Activated CD8-positive, alpha-beta memory T cell treated with anti-CD3 and anti-CD28 coated beads for 1 hour (primary cell): ENCODE results near the gene CYP4F12.

Experiments
- DNase-seq, 2 donors: peaks; one replicate each; pipeline ENCODE4 v3.0.0-alpha.2; 2020; ENCODE audit warnings: low read depth in 1 of 2; ENCODE audit errors: extremely low read depth in 1 of 2

Gene CYP4F12

GRCh38 chr19:15672580-15673175, at the start of gene CYP4F12:
TSS of gene CYP4F12 (plus strand) at chr19:15673087. CDS start at chr19:15673530, 443 bp downstream.
- DNase-seq: peak in 1 of 2 donors; percentile 11

GRCh38 chr19:15623711-15624318, 49.1 kb upstream of the CYP4F12 start:
- no peak for DNase-seq

DNA sequence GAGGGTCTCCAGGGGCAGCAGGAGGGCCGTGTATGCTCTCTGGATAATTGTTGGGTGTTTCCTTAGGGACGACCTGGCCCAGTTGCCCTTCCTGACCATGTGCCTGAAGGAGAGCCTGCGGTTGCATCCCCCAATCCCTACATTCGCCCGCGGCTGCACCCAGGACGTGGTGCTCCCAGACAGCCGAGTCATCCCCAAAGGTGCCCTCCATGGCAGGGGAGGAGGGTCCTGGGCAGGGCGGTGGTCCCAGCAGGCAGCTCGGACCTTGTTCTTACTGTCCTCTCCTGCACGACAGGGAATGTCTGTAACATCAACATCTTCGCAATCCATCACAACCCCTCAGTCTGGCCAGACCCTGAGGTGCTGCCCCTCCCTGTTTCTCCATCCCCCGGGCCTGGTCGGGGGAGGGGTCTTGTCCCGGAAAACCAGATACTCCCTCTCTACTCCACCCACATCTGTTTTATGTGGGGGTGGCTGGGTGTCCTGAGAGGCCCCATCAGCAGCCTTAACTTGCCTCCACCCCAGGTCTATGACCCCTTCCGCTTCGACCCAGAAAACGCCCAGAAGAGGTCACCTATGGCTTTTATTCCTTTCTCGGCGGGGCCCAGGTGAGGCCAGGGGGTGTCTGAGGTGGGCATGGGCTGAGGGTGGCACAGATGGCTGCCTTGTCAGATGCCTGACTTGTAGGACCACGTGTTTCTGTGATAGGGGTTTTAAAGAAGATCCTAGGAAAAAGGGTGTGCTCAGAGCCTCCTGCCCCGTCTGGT, 44.5 kb upstream of the CYP4F12 start:
- no peak for DNase-seq

- peak; percentile 78 to 84 for DNase-seq
Observed at GRCh38 chr19:15629003-15629880, 43.6 kb upstream of the CYP4F12 start.

DNA sequence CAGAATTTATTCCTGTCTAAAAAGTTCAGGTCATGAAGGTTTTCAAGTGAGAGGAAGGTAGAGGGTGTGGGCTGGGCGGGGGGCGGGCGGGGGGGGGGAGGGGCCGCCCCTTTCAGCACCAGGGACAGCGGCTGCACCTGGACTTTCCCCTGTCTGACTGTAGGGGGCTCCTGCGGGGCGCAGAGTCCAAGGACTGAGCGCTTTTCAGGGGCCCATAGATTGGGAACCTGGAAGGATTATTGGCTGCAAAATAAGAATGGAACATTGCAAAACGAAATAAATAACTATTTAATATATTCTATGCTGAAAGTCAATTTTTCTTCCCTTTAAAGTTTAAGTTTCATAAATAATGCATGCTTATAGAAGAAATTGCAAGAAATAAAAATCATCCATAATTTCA, 41.1 kb upstream of the CYP4F12 start:
- no peak for DNase-seq

DNA sequence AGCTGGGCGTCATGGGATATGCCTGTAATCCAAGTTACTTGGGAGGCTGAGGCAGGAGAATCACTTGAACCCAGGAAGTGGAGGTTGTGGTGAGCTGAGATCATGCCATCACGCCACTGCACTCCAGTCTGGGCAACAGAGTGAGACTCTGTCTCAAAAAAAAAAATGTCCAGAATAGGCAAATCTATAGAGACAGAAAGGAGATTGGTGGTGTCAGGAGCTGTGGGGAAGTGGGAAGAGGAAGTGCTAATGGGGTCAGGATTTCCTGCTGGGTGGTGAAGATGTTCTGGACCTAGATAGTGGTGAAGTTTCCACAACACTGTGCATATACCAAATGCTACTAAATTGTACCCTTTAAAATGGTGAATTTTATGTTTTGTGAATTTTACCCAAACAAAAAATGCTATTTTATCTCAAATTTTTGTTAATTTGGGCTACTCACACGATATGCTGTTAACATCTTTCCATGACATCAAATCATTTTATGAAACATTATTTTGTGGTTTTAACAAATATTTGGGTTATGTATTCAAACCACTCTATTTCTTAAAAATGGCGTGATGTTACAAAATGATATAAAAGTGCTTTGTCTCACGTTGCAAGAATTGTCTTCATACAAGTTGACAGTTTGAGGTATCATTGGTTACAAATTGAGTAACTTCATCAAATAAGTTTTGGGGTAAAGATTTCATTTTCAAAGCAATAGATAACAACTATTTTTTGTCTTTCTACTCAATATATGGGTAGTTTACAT, 39.6 kb upstream of the CYP4F12 start:
- no peak for DNase-seq

GRCh38 chr19:15634105-15634504, 38.8 kb upstream of the CYP4F12 start:
- DNase-seq: no peak

- DNase-seq: no peak
Observed at GRCh38 chr19:15635016-15635805, 37.7 kb upstream of the CYP4F12 start.

DNA sequence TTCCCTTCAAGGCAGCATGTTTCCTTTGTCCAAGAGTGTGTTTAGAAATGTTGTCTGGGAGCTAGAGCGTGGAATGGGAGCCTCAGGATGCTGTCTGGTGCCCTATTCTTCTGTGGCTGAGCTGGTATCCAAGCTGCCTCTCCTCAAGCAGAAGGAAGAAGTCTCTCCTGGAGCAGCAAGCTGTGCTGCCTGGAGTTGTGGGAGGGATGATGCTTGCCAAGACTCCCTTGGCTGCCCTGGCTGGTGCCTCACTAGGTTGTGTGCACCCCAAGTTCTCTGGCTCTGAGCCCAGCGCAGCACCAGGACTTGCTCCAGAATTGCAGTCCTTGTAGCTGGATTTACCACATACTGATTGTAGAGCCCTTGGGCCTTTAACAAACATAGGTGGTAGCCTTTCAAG, 36.9 kb upstream of the CYP4F12 start:
- no peak for DNase-seq

DNA sequence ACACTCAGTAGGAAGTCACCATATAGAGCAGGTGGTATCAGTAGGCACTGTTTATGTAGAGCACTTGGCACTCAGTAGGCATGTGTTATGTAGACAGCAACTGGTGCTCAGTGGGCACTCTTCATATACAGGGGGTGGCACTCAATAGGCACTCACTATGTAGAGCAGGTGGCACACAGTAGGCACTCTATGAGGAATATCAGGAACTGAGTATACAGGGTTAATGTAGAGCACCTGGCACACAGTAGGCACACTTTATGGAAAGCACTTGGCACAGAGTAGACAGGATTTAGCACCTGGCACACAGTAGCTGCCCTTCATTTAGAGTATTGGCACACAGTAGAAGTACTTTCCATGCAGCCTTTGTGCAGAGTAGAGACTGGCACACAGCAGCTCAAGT, 33.3 kb upstream of the CYP4F12 start:
- no peak for DNase-seq

GRCh38 chr19:15640294-15640903, 32.5 kb upstream of the CYP4F12 start, which contains the start of gene CYP4F3:
TSS of gene CYP4F3 (plus strand) at chr19:15640897. CDS start at chr19:15641416, 519 bp downstream.
- DNase-seq: no peak

GRCh38 chr19:15640904-15641597, 31.8 kb upstream of the CYP4F12 start:
- DNase-seq: no peak

DNA sequence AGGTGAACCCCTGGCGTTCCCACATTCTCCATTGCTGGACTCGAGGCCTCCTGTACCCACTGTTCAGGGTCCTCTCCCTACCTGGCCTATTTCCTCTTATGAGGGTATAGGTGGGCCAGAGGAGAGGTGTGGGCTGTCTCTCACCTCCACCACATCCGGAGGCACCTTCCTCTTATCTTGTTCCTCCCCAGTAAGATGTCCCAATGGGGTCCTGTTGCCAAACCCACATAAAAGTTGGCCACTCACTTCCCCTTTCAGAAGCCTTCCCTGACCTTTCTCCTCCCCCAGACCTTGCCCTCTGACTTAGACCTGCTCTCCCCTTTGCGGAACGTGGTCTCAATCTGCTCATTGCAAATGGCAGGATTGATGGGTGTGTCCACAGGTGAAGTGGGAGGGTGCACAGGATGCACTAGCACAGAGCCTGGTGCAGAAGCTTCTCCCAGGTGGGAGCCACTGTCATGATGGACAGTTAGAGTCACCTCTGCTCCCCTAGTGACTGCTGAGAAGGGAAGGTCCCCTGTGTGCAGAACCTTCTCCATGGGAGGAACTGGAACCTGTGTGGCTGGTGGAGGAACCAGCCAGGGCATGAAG, 30.9 kb upstream of the CYP4F12 start:
- no peak for DNase-seq

DNA sequence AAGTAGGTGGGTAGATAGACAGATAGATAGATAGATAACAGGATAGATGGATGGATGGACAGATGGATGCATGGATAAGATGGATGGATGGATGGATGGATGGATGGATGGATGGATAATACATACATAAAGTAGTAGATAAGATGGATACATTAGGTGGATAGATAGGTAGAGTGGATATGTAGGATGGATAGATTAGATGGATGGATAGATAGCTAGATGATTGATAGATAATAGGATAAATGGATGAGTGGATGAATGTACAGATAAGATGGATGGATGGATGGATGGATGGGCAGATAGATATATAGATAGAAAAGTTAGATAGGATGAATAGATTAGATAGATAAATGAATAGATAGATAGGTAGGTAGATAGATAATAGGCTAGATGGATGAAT, 30.1 kb upstream of the CYP4F12 start:
- DNase-seq: no peak

DNA sequence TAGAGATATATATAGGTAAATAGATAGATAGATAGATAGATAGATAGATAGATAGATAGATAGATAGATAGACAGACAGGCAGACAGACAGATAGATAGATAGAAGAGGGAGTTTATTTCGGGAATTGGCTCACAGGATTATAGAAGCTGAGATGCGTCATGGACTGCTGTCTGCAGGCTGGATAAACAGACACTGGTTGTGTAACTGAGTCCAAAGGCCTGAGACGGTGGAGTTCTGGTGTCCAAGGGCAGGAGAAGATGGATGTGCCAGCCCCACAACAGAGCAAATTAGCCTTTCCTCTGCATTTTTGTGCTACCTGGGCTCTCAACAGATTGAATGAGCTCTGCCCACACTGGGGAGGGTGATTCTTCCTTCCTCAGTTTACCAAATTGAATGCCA, 29.5 kb upstream of the CYP4F12 start:
- no peak for DNase-seq

DNA sequence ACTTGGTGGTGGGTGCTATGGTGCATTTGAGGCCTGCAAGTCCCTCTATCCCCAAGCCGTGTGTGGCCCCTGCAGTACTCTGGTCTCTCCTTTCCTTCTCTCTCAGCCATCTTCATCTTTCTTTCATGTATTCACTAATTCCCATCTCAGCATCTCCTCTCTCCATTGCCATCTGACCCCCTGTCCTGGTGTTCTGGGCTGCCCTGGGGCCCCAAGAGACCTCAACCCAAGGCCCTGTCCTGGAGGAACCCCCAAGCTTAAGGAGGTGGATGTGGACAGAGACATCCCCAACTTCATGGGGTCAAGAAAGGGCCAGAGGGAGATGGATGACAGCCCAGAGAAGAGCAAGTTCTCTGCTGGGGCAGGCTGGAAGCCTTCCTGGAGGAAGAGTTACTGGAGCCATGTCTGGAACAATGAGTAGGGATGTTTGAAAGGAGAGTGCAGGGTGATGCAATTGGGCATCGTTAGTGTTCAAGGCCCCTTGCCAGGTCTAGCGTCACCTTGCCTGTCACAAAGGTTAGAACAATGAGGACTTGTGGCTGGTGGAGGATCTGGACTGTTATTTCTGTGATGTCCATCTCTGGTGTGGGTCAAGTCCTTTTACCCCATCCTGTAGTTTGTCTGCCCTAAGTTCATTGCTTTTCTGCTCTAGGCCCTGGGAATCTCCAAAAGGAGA, 28.7 kb upstream of the CYP4F12 start:
- no peak for DNase-seq

GRCh38 chr19:15644816-15645215, 28.1 kb upstream of the CYP4F12 start:
- no peak for DNase-seq

- no peak for DNase-seq
Observed at GRCh38 chr19:15649526-15649925, 23.4 kb upstream of the CYP4F12 start.
